Activated B cell treated with CpG ODN at 0.5 μM for 24 hours (primary cell): ENCODE measurements around the gene C2orf49. TPM values are rescaled to one million over a fixed set of nuclear protein-coding genes. Genes with fewer than 3 reads are reported as not detected.

Source experiments
- ATAC-seq: fragments of 200-7000 bp; cut with Tn5 transposase; one replicate; pipeline ENCODE4 v1.10.0; 2021; ENCODE audit warnings: low read depth, mild to moderate bottlenecking, moderate library complexity
- CTCF ChIA-PET: fragments of 350-600 bp; sonication (Branson Sonifier 250); formaldehyde crosslinking; loops from one replicate; lab custom pipeline; 2021; ENCODE audit warnings: antibody characterized with exemption; lab: Charles Lee
- POLR2A ChIA-PET: fragments of 350-600 bp; sonication (Branson Sonifier 250); formaldehyde crosslinking; loops from one replicate; lab custom pipeline; 2021; ENCODE audit warnings: antibody characterized with exemption; lab: Charles Lee
- DNase-seq: peaks from one replicate; pipeline ENCODE4 v3.0.0; 2022
- H3K27ac Mint-ChIP-seq: one replicate; pipeline ENCODE4 v1.8.0; 2020; ENCODE audit warnings: mixed read lengths
- H3K27me3 Mint-ChIP-seq: one replicate; pipeline ENCODE4 v1.8.0; 2021; ENCODE audit warnings: mixed read lengths
- H3K36me3 Mint-ChIP-seq: one replicate; pipeline ENCODE4 v1.8.0; 2021; ENCODE audit warnings: low read depth, mixed read lengths
- H3K4me1 Mint-ChIP-seq: one replicate; pipeline ENCODE4 v1.8.0; 2021; ENCODE audit warnings: mixed read lengths
- H3K4me3 Mint-ChIP-seq: one replicate; pipeline ENCODE4 v1.8.0; 2020; ENCODE audit warnings: mild to moderate bottlenecking, mixed read lengths
- H3K9me3 Mint-ChIP-seq: one replicate; pipeline ENCODE4 v1.8.0; 2020; ENCODE audit warnings: mixed read lengths
- CTCF ChIP-seq: fragments of 200-600 bp; IDR thresholded peaks from one replicate; pipeline ENCODE4 v1.8.0; 2022; ENCODE audit warnings: antibody characterized with exemption, mild to moderate bottlenecking
- intact Hi-C: fragments of 100-400 bp; cut with micrococcal nuclease; formaldehyde crosslinking; loops from one replicate; pipeline ENCODE4 v1.15.1; 2024
- total RNA-seq: library from RNA; stranded (reverse); gene quantifications from 2 replicates; pipeline ENCODE4 v1.2.3, GENCODE V29; 2022

C2orf49 gene
- total RNA-seq, 1 donor from 2014 or later = 23.8 TPM

DNA sequence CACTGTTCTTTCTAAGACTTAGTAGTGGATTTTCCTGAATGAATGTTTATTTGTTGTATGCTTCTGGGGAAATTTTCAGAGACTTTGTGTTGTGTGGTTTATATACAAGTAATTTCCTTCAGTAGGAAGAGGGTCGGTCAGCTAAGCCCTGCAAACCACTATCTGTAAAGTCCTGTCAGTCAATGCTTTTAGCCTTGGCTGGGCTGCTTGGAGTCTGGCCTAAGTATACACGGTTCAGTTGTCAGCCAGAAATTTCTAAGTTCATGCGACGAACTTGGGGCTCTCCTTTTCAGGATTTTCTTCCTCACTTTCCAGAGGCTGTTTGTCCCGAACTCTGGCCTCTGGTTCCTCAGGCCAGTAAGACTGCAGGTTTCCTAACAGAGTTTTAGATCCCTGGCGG, 21.3 kb downstream of the C2orf49 start:
- TF ChIP-seq CTCF = no peak
- no peak for DNase-seq
- ChIA-PET CTCF (no interaction called here), POLR2A (no interaction called here)
- Mint-ChIP-seq H3K36me3 (peaks cover 66% of the 10 kb centered on the region), H3K27ac (no peak overlapping the region), H3K27me3 (no peaks in the 10 kb centered on the region), H3K4me1 (no peaks in the 10 kb centered on the region), H3K4me3 (no peak overlapping the region), H3K9me3 (peaks cover 10% of the 10 kb centered on the region)
- ATAC-seq = no peak
- intact Hi-C loops = no loop called here

DNA sequence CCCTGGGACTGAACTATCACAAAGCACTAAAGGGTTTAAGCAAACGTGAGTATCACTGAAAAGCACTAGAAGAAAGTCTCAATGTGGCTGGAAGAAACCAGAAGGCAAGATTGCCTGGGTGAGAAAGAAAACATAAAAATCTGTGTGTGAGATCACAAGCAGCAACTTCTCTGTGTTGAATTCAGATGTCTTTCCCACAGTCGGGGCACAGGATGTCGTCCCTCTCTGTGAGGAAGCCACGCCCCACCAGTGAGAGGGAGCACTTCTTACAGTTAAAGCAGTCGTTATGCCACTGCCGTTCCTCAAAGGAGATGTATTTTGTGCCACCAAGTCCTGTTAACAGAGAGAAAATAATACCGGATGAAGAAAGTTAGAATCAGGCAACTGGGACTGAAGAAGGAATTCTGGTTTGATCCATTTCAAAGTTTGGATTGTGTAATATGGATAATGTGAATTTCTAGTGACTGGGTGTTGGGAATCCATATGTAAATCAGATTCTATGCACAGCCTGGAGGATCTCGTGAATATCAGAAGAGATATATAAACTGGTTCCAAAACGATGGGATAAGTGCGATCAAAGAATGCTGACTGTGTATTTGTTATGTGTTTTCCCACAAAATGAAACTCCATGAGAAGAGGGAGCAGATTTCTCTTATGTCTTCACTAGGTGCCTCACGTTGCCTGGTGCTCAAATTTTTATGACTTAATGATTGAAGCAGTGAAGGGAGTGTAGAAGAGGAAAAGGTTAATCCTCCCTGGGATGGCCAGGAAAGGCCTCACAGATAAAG, 24.0 kb downstream of the C2orf49 start:
- peaks cover 47% of the 10 kb centered on the region for H3K36me3 Mint-ChIP-seq
- TF ChIP-seq CTCF = no peak
- no peak overlapping the region for H3K27ac Mint-ChIP-seq
- CTCF ChIA-PET = no interaction called here
- no peak for DNase-seq
- no peak for ATAC-seq
- peaks cover 7% of the 10 kb centered on the region for H3K9me3 Mint-ChIP-seq
- no peaks in the 10 kb centered on the region for H3K27me3 Mint-ChIP-seq
- intact Hi-C loops = no loop called here
- POLR2A ChIA-PET = no interaction called here
- H3K4me3 Mint-ChIP-seq = no peak overlapping the region
- H3K4me1 Mint-ChIP-seq = no peaks in the 10 kb centered on the region

- no peaks in the 10 kb centered on the region for H3K27me3 Mint-ChIP-seq
- peaks cover under 1% of the 10 kb centered on the region for H3K9me3 Mint-ChIP-seq
- TF ChIP-seq CTCF = no peak
- H3K36me3 Mint-ChIP-seq = peaks cover 32% of the 10 kb centered on the region
- ChIA-PET POLR2A (no interaction called here), CTCF (no interaction called here)
- no peaks in the 10 kb centered on the region for H3K4me1 Mint-ChIP-seq
- ATAC-seq (no peak), DNase-seq (no peak)
- intact Hi-C loops = no loop called here
- no peak overlapping the region for H3K4me3 Mint-ChIP-seq
- no peak overlapping the region for H3K27ac Mint-ChIP-seq
Measured at GRCh38 chr2:105362862-105363591, 25.7 kb downstream of the C2orf49 start.

DNA sequence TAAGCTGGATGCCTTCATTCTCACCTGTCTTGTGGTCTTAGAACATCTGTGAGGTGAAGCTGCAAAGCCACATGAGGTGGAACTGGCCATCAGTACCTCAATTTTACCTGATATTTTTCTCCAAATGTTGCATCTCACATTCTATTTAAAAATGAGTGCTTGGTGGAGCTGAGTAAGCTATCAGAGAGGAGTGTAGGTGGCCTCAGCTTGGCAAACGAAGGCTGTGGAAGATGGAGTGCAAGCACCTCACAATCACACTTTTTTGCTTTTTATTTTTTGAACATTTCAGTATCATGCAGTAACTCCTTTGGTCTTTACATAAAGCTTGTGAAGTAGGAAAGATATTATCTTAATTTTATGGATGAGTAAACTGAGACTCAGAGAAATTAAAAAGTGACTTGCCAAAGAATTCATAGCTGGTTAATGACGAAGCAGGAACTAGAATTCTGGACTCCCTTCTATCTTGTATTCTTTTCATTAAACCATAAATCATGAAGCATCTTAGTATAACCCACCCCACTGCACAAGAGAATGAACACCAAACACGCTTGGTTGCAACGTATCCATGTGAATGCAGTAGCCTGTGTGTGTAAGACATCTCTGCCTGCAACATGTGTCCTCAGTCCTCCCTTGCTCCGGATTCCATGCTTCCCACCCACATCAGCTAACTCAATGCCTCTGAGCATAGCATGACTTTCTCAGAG, 27.2 kb downstream of the C2orf49 start:
- ChIA-PET POLR2A (no interaction called here), CTCF (interaction anchor here (1.6 kb wide), 1 partner anchor 156 kb away, joined by 3 read pairs; no protein-coding TSS in a partner anchor)
- Mint-ChIP-seq H3K36me3 (peaks cover 18% of the 10 kb centered on the region), H3K27me3 (no peaks in the 10 kb centered on the region), H3K27ac (no peak overlapping the region), H3K9me3 (no peaks in the 10 kb centered on the region), H3K4me1 (peaks cover under 1% of the 10 kb centered on the region), H3K4me3 (no peak overlapping the region)
- intact Hi-C loops = no loop called here
- no peak for DNase-seq
- ATAC-seq = no peak
- TF ChIP-seq CTCF = no peak

- intact Hi-C loops = no loop called here
Measured at GRCh38 chr2:105365206-105365605, 27.9 kb downstream of the C2orf49 start.

More at GRCh38 chr2:105365206-105365605, 27.9 kb downstream of the C2orf49 start:
- no peak for DNase-seq
- peaks cover 7% of the 10 kb centered on the region for H3K4me1 Mint-ChIP-seq
- ChIA-PET CTCF (interaction anchor here (1.6 kb wide), 1 partner anchor 156 kb away, joined by 3 read pairs; no protein-coding TSS in a partner anchor), POLR2A (no interaction called here)
- H3K9me3 Mint-ChIP-seq = no peaks in the 10 kb centered on the region
- H3K27ac Mint-ChIP-seq = no peak overlapping the region
- no peak for ATAC-seq
- no peaks in the 10 kb centered on the region for H3K27me3 Mint-ChIP-seq
- H3K4me3 Mint-ChIP-seq = no peak overlapping the region
- no peak for TF ChIP-seq CTCF
- peaks cover 13% of the 10 kb centered on the region for H3K36me3 Mint-ChIP-seq
